Duodenal mucosa (tissue), 2 donors: ENCODE measurements around the gene DCTD.

Experiments used
- H3K27ac ChIP-seq: one replicate; pipeline ENCODE4 v1.7.0; 2013; ENCODE audit warnings: low read depth, low read length
- H3K27me3 ChIP-seq, 2 donors: one replicate each; pipeline ENCODE4 v1.7.0; 2013; ENCODE audit warnings: low read length in 2 of 2, control low read depth in 1 of 2; ENCODE audit not compliant: insufficient read depth in 2 of 2, control insufficient read depth in 1 of 2
- H3K36me3 ChIP-seq, 2 donors: one replicate each; pipeline ENCODE4 v1.7.0; 2013; ENCODE audit warnings: low read length in 2 of 2, control low read depth in 1 of 2; ENCODE audit not compliant: insufficient read depth in 2 of 2, control insufficient read depth in 1 of 2
- H3K4me1 ChIP-seq, 2 donors: one replicate each; pipeline ENCODE4 v1.7.0; 2013; ENCODE audit warnings: low read length in 2 of 2, control low read depth in 1 of 2; ENCODE audit not compliant: insufficient read depth in 2 of 2, control insufficient read depth in 1 of 2
- H3K4me3 ChIP-seq, 2 donors: one replicate each; pipeline ENCODE4 v1.7.0; 2013; ENCODE audit warnings: low read length in 2 of 2, low read depth in 1 of 2
- H3K9ac ChIP-seq, 2 donors: one replicate each; pipeline ENCODE4 v1.7.0; 2013; ENCODE audit warnings: low read length in 2 of 2, low read depth in 1 of 2
- H3K9me3 ChIP-seq, 2 donors: one replicate each; pipeline ENCODE4 v1.7.0; 2013; ENCODE audit warnings: low read length in 2 of 2, control low read depth in 1 of 2; ENCODE audit not compliant: control insufficient read depth in 1 of 2

DCTD gene

DNA sequence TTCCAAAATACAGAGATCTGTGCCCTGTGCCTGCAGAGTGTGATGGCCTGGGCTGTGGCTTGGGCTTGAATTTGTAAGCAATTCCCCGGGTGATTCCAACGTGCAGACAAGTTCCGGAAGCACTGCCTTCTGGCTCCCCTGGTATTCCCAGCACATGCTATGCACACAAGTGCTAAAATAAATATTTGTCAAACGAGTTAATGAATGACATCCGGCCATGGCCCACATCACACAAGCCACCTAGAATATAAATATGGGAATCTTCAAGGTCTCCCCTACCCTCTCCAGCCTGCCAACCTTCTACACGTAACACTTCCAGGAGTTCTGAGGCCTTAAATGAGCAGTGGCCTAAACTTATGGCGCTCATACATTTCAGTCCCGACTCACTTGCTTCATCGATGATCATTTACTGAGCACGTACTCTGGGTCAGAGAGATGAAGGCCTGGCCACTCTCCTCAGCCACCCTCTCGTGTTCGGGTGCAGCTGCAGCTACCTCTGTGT, 21.3 kb downstream of the DCTD start:
- Histone ChIP-seq H3K4me1 (no peaks in the 10 kb centered on the region), H3K36me3 (peaks cover 34 to 69% of the 10 kb centered on the region in 2 donors)

DNA sequence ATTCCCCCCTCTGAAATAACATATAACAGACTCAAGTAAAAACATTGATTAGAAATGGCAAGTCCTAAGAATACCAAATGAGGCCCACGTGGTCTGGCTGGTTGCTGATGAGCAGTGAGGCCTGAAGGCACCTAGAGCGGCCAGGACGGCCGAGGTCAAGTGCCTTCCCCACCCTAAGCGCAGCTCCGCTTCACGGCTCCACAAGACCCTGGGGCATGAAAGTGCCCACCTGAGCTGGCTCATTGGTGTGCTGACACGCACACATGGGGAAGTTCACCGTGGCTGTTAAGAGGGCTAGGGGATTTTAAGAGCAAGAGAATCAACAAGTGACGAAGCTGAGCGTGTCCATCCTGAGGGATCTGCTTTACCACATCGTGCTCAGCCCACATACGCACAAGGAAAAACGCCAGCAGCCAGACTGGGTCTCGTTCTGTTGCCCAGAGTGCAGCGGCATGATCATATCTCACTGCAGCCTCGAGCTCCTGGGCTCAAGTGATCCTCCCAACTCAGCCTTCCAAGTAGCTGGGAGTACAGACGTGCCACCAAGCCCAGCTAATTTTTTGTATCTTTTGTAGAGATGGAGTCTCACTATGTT, 22.4 kb downstream of the DCTD start:
- no peak overlapping the region for H3K9ac ChIP-seq
- H3K4me1 ChIP-seq = no peaks in the 10 kb centered on the region
- peaks cover 42 to 75% of the 10 kb centered on the region in 2 donors for H3K36me3 ChIP-seq
- H3K9me3 ChIP-seq = no peaks in the 10 kb centered on the region
- no peaks in the 10 kb centered on the region for H3K27me3 ChIP-seq
- no peak overlapping the region for H3K4me3 ChIP-seq
- H3K27ac ChIP-seq = no peak overlapping the region

More for the DNA sequence above, 21.3 kb downstream of the DCTD start:
- no peaks in the 10 kb centered on the region for H3K9me3 ChIP-seq
- no peak overlapping the region for H3K27ac ChIP-seq
- no peak overlapping the region for H3K4me3 ChIP-seq
- H3K9ac ChIP-seq = no peak overlapping the region
- H3K27me3 ChIP-seq = no peaks in the 10 kb centered on the region

DNA sequence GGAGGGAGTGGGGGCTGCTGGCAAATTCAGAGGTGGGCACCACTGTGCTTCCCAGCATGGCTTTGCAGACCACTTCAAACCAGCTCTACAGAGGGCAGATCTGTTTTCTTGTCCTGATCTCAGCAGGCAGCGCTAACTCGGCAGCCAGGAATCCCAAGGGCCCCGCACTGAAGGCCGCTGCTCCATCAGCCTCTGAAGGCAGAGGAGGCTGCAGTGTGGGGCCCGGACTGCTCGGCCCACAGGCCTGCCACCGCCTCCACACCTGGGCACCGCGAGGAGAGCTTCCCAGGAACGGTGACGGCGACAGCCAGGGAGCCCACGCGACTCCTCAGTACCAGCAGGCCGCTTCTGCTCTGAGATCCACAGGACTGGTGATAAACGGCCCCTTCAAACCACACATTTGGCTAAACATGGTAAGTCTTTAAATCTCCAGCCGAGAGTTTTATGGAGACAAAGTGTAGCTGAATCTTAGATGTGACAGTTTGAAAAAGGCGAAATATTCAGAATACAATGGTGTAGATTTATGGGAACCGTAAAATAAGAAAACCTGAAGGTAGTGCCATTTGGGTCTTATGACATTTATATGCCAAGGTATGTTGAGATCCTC, 23.6 kb downstream of the DCTD start:
- peaks cover 44 to 79% of the 10 kb centered on the region in 2 donors for H3K36me3 ChIP-seq
- H3K4me3 ChIP-seq = no peak overlapping the region
- no peak overlapping the region for H3K9ac ChIP-seq
- no peaks in the 10 kb centered on the region for H3K9me3 ChIP-seq
- H3K4me1 ChIP-seq = no peaks in the 10 kb centered on the region
- H3K27ac ChIP-seq = no peak overlapping the region
- H3K27me3 ChIP-seq = no peaks in the 10 kb centered on the region

DNA sequence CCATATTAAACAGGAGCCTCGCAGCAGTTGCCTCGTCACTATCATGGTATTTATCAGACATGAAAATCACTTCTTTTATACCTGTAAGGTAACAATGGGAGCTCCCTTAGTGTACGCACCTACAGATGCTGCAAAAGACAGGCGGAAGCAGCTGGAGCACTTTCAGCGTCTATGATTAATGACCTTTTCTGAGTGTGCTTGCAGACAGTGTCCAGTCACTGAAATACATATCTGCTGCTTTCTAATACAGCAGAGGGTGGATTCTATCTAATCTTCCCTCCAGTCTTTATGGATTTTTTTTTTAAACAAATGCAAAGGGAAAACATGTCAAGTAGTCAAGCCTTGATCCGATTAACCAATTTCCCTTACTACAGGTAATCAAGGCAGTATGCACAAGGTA, 24.1 kb downstream of the DCTD start:
- H3K27me3 ChIP-seq = no peaks in the 10 kb centered on the region
- no peak overlapping the region for H3K4me3 ChIP-seq
- no peaks in the 10 kb centered on the region for H3K4me1 ChIP-seq
- no peaks in the 10 kb centered on the region for H3K9me3 ChIP-seq
- no peak overlapping the region for H3K9ac ChIP-seq
- no peak overlapping the region for H3K27ac ChIP-seq
- H3K36me3 ChIP-seq = peaks cover 44 to 74% of the 10 kb centered on the region in 2 donors

DNA sequence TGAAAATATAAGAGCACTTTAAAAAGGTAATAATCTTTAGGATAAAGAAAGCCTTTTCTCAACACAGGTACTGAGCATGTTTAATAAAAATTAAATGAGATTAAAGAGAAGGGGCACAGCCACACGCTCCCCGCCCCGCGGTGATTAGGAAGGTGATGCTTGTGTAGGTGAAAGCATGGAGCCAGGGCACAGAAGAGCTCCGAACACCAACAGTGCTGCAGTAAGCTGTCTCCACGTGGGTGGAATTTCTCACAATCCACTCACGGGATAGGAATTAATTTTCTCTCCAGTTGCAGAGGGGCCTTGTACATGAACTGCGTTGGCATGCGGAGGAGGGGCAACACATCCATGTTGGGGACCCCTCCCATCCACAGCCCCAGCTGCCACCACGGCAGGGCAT, 27.0 kb downstream of the DCTD start:
- Histone ChIP-seq H3K4me1 (no peaks in the 10 kb centered on the region), H3K4me3 (no peak overlapping the region), H3K36me3 (peaks cover 52 to 76% of the 10 kb centered on the region in 2 donors), H3K27me3 (no peaks in the 10 kb centered on the region), H3K9me3 (peaks cover 3% of the 10 kb centered on the region in 2 donors), H3K27ac (no peak overlapping the region), H3K9ac (no peak overlapping the region)

DNA sequence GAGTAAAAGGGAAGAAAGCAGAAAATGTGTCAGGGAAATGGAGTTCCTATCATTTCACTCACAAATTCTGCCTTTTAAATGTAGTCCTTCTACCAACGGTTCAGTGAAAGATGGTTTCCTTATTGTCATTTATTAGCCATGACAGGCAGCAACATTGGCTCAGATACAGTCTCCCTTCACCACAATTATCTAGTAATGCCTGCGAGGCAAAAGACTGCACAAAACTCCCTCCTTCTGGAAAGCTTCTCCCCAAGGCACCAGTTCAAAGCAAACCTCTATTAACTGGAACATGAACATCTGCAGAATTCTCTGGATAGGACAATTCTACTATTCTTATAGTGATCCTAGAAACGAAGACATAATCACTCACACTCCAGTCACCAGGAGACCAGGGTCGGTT, 28.3 kb downstream of the DCTD start:
- Histone ChIP-seq H3K27ac (no peak overlapping the region), H3K9me3 (peaks cover 6 to 9% of the 10 kb centered on the region in 2 donors), H3K4me1 (no peaks in the 10 kb centered on the region), H3K9ac (no peak overlapping the region), H3K4me3 (no peak overlapping the region), H3K27me3 (no peaks in the 10 kb centered on the region), H3K36me3 (peaks cover 46 to 69% of the 10 kb centered on the region in 2 donors)

DNA sequence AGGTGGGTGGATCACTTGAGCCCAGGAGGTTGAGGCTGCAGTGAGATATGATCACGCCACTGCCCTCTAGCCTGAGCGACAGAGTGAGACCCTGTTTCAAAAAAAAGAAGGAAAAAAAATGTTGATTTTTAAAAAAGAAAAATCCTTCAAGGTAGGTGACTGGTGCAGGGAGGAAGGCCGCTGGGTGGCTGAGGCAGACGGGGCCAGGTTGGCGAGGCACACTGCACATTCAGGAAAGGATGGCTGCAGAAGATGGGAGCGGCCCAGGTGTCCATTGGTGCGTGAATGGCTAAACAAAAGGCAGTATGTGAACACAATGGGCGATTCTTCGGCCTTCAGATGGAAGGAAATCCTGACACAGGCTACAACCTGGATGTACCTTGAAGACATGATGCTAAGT, 30.4 kb downstream of the DCTD start:
- no peaks in the 10 kb centered on the region for H3K4me1 ChIP-seq
- H3K27ac ChIP-seq = no peak overlapping the region
- H3K9ac ChIP-seq = no peak overlapping the region
- H3K4me3 ChIP-seq = no peak overlapping the region
- peaks cover 6 to 9% of the 10 kb centered on the region in 2 donors for H3K9me3 ChIP-seq
- peaks cover 42 to 56% of the 10 kb centered on the region in 2 donors for H3K36me3 ChIP-seq
- H3K27me3 ChIP-seq = no peaks in the 10 kb centered on the region

DNA sequence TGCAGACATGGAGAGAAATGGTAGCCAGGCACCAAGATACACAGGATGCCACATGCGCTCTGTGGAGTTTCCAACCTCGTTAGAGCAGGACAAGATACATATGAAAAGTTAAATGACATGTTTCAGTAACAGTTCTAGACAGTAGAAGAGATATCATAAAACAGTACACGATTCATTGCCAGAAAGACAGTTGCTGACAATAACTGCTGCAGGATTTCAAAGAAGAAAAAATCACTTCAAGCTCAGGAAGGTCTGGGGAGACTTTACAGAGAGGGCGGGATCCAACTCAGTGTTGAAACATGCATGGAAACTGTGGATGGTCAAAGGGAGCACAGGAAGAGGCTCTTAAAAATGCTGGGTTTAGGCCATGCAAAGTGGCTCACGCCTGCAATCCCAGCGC, 31.0 kb downstream of the DCTD start:
- Histone ChIP-seq H3K27me3 (no peaks in the 10 kb centered on the region), H3K4me3 (no peak overlapping the region), H3K9me3 (peaks cover 6 to 9% of the 10 kb centered on the region in 2 donors), H3K4me1 (peaks cover under 1 to 2% of the 10 kb centered on the region in 2 donors), H3K27ac (no peak overlapping the region), H3K9ac (no peak overlapping the region), H3K36me3 (peaks cover 41 to 53% of the 10 kb centered on the region in 2 donors)

DNA sequence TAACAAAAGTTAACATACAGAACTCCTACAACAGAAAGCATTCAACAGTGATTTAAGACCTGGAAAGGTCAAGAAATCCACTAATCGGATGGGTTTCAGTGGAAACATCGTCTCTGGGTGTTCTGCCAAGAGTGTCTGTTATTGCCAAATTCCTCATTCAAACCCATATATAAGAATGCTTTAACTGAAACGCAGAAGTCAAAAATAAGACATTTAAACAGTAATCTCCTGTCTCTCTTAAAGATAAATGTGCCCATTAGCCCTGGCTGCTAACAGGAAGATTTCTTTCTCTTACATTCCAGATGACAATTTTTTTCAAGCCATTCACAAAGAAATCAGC, 31.5 kb downstream of the DCTD start:
- H3K4me1 ChIP-seq = peaks cover 5 to 7% of the 10 kb centered on the region in 2 donors
- no peak overlapping the region for H3K4me3 ChIP-seq
- no peak overlapping the region for H3K9ac ChIP-seq
- H3K27ac ChIP-seq = no peak overlapping the region
- peaks cover 6 to 9% of the 10 kb centered on the region in 2 donors for H3K9me3 ChIP-seq
- H3K36me3 ChIP-seq = peaks cover 37 to 48% of the 10 kb centered on the region in 2 donors
- H3K27me3 ChIP-seq = no peaks in the 10 kb centered on the region

DNA sequence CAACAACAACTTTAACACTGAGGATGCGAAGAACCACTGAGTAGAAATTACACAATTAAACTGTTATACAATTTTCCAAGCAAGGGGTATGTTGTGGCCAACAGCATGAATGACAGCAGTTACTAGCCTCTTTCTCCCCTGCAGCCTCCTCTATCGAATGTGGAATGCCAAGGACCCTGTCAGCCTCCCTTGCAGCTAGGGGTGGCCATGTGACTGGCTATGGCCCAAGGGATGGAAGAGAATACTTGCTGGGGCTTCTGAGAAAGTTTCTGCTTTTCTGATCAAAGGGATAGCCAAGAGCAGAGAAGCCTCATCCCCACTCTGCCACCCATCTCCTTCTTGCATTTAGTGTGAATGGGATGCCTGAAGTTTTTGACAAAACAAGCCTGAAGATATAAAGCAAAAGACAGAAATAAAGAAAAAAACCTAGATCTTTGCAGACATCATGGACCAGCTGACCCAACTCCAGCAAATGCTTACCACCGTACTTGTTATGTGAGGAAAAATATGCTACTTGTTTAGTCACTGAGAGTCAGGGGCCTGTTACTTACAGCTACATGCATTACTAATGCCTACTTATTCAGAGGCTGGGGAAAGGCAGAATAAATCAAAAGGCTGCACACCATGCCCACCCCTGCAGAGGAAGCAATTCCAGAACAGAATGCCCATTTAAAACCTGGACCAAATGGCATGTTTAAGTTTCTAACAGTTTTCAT, 32.0 kb downstream of the DCTD start:
- Histone ChIP-seq H3K9ac (no peak overlapping the region), H3K36me3 (peaks cover 32 to 42% of the 10 kb centered on the region in 2 donors), H3K27me3 (no peaks in the 10 kb centered on the region), H3K27ac (no peak overlapping the region), H3K4me1 (peaks cover 11 to 12% of the 10 kb centered on the region in 2 donors), H3K9me3 (peaks cover 6 to 9% of the 10 kb centered on the region in 2 donors), H3K4me3 (no peak overlapping the region)
